ENCODE data around the gene IGFBP2. TPM values are rescaled to one million over a fixed set of nuclear protein-coding genes. Genes with fewer than 3 reads are reported as not detected.

The IGFBP2 gene
- polyA plus RNA-seq, 1 donor: 149 TPM

DNA sequence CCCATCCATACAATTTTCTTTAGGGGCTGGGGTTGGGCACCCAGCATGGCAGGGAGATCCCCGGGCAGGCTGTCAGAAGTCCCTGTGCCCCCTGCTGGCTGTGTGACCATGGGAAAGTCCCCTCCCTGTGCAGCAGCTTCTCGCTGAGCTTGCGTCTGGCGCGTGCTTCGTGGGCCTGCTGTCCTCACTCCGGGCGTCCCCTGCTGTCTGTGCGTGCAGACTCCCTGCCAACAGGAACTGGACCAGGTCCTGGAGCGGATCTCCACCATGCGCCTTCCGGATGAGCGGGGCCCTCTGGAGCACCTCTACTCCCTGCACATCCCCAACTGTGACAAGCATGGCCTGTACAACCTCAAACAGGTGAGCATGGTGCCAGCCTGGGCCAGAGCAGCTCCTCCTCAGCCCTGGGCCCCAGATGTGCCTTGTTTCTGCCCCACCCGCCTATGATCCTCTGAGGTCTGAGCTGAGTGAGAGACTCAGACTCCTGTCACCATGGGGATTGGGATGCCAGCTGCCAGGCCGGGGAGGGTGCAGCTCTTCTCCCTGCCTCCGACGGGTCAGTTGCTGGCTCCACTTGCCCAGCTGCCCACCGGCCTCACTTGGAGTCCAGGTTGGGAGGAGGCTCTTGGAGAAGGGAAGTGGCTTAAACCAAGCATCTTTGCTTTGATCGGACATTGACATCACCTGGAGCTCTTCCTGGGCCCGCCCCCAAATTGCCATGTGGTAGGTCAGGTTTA, 28.6 kb downstream of the IGFBP2 start:
- no peak for DNase-seq (ENCODE audit: low read depth)

DNA sequence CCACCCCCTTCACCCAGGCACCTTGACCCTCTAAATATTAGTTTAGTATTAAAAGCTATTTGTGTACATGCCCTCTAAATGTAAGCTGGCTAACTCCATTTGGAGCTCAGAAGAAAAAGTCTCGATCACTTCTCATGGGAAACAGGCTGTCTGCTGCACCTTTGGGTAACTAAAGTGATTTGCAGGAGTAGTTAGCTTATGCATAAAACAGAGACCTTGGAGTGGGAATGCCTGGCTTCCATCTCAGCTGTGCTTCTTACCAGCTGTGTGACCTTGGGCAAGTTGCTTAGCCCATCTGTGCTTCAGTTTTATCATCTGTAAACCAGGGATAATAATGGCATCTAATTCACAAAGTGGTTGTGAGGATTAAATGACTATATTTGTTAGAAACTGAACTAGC, 29.9 kb downstream of the IGFBP2 start:
- DNase-seq (ENCODE audit: low read depth): no peak

DNA sequence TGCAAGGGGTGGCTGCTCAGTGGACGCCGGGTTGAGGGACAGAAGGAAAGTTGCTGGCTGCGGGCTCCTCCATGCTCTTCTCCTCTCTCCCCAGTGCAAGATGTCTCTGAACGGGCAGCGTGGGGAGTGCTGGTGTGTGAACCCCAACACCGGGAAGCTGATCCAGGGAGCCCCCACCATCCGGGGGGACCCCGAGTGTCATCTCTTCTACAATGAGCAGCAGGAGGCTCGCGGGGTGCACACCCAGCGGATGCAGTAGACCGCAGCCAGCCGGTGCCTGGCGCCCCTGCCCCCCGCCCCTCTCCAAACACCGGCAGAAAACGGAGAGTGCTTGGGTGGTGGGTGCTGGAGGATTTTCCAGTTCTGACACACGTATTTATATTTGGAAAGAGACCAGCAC, 30.6 kb downstream of the IGFBP2 start:
- DNase-seq (ENCODE audit: low read depth): no peak

- DNase-seq (ENCODE audit: low read depth): no peak
These were observed 31.4 kb downstream of the IGFBP2 start for GRCh38 chr2:216664593-216665034.

DNA sequence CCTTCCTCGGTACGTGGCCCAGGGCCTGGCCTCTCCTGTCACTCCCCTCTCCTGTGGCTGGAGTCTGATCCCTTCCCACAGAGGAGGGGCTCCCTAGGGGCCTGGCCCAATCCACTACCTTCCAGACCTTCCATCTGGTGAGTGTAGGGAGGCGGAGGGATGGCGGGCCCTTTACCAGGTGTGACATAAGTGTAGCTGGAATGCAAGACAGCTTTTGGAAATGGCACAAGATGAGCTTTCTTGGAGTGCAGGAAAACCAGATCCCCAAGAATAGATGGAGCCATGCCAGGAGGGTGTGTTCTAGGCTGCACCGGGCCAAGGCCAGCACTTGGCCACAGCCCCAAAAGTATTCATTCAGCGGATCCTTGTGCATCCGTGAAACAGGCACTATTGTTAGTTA, 32.0 kb downstream of the IGFBP2 start:
- DNase-seq (ENCODE audit: low read depth): no peak

DNA sequence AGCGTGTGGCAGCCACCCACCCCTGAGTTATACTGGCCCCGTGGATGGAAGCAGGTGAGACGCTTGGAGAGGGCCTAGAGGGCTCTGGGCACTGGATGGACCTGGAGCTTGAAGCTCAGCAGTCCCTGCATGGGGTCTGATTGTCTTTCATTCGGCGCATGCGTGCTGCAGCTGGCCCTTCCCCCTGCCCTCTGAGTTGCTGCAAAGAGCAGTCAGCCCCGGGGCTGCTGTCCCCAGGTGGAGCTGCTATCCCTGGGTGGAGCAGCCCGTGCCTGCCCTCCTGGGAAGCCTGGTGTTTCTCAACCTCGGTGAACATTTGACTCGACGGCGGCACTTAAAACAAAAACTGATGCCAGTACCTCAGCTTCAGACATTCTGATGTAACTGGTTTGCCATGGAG, 32.5 kb downstream of the IGFBP2 start:
- no peak for DNase-seq (ENCODE audit: low read depth)

DNA sequence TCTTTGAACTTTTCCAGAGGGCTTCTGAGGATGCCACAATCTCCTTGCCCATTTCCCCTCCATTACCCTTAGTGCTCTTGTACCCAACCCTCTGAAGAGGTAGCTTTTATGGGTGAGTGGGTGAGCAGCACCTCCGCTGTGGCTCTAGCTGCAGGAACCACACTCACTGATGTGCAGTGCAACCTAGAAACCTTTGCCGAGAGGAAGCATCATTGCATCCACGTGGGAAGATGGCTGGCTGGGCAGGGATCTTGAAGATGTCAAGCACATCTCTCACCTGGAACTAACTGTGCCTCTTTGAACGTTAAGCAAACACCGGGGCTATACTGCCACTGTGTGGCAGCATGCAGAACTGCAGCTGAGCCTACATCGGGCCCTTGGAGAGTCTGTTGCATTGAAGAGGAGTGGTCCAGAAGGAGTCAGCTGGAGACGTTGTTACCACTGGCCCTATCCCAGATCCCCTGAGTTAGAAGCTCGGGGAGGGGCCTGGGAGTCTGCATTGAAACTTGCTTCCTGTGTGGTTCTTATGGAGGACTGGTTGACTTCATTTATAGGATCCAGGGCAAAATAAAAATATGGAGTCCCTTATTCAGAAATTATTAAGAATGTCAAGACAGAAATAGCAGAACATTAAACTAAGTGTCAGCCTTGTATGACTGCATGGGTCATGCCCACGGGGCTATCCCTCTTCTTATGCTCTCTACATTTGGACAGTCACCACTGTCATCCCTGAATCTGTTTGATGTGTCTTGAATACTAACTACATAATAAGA, 33.4 kb downstream of the IGFBP2 start:
- DNase-seq (ENCODE audit: low read depth): no peak

- no peak for DNase-seq (ENCODE audit: low read depth)
These were observed 37.3 kb downstream of the IGFBP2 start for GRCh38 chr2:216670266-216671080.

DNA sequence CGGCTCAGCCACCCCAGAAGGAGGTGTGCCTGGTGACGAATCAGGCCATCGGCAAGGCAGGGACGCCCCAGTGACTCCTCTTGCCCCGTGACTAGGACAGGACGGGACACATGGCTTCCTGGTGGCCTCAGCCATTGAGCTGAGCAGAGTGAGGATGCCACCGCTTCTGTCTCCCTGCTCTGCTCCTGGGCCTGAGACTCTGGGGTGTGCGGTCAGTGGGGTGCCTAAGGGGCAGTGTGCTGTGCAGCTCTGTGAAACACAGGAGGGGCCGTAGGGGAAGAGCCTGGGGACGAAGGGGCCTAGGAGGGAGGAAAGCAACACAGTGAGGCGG, 37.8 kb downstream of the IGFBP2 start:
- no peak for DNase-seq (ENCODE audit: low read depth)

DNA sequence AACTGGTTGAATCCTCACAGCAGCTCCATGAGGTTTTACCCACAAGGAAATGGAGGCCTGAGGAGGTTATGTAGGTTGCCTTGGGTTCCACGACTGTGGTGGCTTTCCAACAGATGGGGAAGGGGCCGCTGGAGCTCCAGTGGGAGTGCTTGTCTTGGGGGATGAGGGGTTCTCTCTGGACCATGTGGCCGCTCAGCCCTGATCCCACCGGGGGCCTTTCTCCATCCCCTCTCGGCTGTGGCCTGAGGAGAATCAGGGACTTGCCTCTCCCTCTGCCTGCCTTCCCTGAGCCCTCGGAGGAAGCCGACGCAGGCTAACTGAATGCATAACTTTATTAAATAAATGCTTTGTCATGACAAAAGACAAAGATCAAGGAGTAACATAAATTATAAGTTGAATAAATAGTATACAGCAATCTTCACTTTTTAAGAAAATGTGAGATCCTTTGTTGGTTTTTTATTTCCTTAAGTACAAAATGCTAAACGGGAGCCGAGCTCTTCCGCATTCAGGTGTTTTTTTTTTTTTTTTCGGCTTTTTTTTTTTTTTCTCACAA, 38.6 kb downstream of the IGFBP2 start:
- no peak for DNase-seq (ENCODE audit: low read depth)

- DNase-seq (ENCODE audit: low read depth): no peak
These were observed 39.2 kb downstream of the IGFBP2 start for GRCh38 chr2:216672466-216672865.

GRCh38 chr2:216673021-216673420, 39.8 kb downstream of the IGFBP2 start:
- DNase-seq (ENCODE audit: low read depth): no peak

DNA sequence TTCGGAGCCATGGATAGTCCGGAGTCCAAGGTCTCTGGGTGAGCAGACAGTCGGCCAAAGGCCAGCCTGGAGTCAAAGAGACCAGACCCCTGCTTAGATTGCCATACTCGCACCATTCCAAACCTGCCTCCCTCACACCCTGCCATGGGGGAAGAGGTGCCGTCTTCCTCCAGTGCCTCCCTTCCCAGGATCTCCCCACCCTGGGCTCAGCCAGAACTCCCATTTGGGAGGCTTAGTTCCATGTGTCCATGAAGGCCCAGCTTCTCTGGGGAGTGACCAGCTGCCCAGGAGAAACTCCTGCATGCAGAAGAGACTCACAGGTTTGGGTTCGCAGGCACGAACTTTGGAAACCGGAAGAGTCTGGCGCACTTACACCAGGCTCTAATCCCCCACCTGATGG, 40.4 kb downstream of the IGFBP2 start:
- no peak for DNase-seq (ENCODE audit: low read depth)

DNA sequence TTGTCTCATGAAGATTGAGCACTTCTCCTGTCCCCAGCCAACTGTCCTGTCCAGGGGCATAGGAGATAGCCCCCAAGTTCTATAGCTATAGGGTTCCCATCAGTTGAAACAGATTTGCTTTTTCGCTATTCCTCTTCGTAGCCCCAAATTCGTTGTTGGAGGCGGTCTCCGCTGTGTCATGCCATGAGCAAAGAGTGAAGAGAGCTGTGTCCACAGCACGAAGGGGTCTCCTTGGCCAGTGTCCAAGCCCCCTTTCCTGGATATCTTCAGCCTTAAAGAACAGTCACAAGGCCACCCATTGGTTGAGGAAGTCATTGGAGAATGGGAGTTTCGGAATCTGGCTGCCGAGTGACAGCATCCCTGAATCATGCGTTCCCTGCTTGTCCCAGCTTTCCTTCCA, 41.2 kb downstream of the IGFBP2 start:
- no peak for DNase-seq (ENCODE audit: low read depth)

GRCh38 chr2:216676630-216677029, 43.4 kb downstream of the IGFBP2 start:
- no peak for DNase-seq (ENCODE audit: low read depth)

- DNase-seq (ENCODE audit: low read depth): no peak
These were observed 44.3 kb downstream of the IGFBP2 start for GRCh38 chr2:216677439-216678097.

- DNase-seq (ENCODE audit: low read depth): no peak
These were observed 44.9 kb downstream of the IGFBP2 start for GRCh38 chr2:216678098-216678465.

DNA sequence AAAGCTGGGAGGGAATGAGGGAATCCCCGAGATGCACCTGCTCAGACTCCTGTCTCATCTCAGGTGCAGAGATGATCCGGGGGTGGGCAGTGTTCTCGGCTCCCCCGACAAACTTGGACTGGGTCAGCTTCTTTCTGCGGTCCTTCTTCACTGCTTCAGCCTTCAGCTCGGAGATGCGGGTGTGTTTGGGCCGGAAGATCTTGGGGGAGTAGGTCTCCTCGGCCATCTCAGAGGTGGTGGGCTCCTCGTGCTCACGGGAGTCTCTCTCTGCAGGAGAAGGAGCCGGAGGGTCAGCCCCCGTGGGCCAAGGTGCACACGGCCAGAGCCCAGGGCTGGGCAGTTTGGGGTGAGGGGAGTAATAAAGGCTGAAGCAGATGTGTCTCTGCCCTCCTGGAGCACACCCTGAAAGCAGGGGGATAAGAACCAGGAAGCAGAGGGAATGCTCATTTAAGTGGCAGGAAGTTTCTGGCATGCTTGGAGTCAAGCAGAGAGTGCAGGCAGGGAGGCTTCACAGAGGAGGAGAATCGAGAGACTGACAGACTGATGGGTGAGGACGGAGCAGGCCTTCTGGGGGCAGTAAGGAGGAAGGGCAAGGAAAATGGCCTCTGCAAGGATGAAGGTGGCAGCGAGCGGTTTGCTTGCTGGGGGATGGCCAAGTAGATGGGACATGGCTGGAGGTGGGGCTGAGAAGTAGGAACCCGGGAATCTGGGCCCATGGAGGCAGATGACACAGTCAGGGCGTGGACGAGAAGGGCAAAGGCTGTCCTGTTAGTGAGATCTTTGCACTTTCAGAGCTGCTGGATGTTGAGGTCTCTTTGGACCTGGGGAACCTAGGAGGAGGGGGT, 45.8 kb downstream of the IGFBP2 start:
- no peak for DNase-seq (ENCODE audit: low read depth)

- no peak for DNase-seq (ENCODE audit: low read depth)
These were observed 46.4 kb downstream of the IGFBP2 start for GRCh38 chr2:216679658-216680024.

- DNase-seq (ENCODE audit: low read depth): no peak
These were observed 47.9 kb downstream of the IGFBP2 start for GRCh38 chr2:216680951-216681629.
